GM12878 (cell line): ENCODE data around the gene VPS45.

Experiments
- CBX3 ChIP-seq: fragments of 200-600 bp; sonication (generic); IDR thresholded peaks from 2 replicates; pipeline ENCODE4 v1.6.1; 2016; ENCODE audit warnings: low read depth, borderline replicate concordance
- CBX5 ChIP-seq: sonication (generic); IDR thresholded peaks from 2 replicates; pipeline ENCODE4 v1.6.1; 2016; ENCODE audit warnings: low read depth, moderate library complexity, mild to moderate bottlenecking, inconsistent platforms
- CREB1 ChIP-seq: IDR thresholded peaks from 2 replicates; pipeline ENCODE4 v1.6.1; 2012; ENCODE audit warnings: low read depth, mild to moderate bottlenecking, inconsistent platforms
- CTCF ChIP-seq, 3 experiments: IDR thresholded peaks in 2 of 3; conservative IDR thresholded peaks in 1 of 3; 2 replicates each; pipeline ENCODE4 v1.5.1; 2011; ENCODE audit warnings: low read depth in 3 of 3, low read length in 3 of 3, mild to moderate bottlenecking in 3 of 3, control low read depth in 2 of 3, moderate library complexity in 2 of 3, inconsistent platforms in 1 of 3, mixed read lengths in 1 of 3; ENCODE audit not compliant: control insufficient read depth in 2 of 3, insufficient read depth in 1 of 3; ENCODE audit errors: extremely low read depth in 1 of 3
- EGR1 ChIP-seq, 2 experiments: IDR thresholded peaks; 1 replicate in 1 of 2; 2 replicates in 1 of 2; pipeline ENCODE4 v1.6.1; 2011 to 2012; ENCODE audit warnings: low read depth in 2 of 2, low read length in 2 of 2, borderline replicate concordance in 1 of 2, mild to moderate bottlenecking in 1 of 2, moderate library complexity in 1 of 2
- EP300 ChIP-seq, 2 experiments: fragments of 150-350 bp in 1 of 2; IDR thresholded peaks; 2 replicates each; pipeline ENCODE4 v1.6.1; 2011 to 2012; ENCODE audit warnings: low read depth in 2 of 2, low read length in 2 of 2, borderline replicate concordance in 1 of 2, improper control_type of control experiment in 1 of 2, inconsistent platforms in 1 of 2; ENCODE audit not compliant: control insufficient read depth in 1 of 2
- GATAD2B ChIP-seq: fragments of 450-650 bp; conservative IDR thresholded peaks from 2 replicates; pipeline ENCODE4 v1.6.1; 2017; ENCODE audit warnings: low read depth, mild to moderate bottlenecking, moderate library complexity
- IKZF2 ChIP-seq, 2 experiments: fragments of 450-650 bp; IDR thresholded peaks; 2 replicates each; pipeline ENCODE4 v1.6.1; 2017; ENCODE audit warnings: mild to moderate bottlenecking in 2 of 2, moderate library complexity in 2 of 2
- MTA2 ChIP-seq: fragments of 450-650 bp; IDR thresholded peaks from 2 replicates; pipeline ENCODE4 v1.6.1; 2016; ENCODE audit warnings: low read depth, mild to moderate bottlenecking, moderate library complexity
- PAX8 ChIP-seq: fragments of 450-650 bp; IDR thresholded peaks from 2 replicates; pipeline ENCODE4 v1.6.1; 2017; ENCODE audit warnings: mild to moderate bottlenecking, moderate library complexity
- POLR2AphosphoS5 ChIP-seq: IDR thresholded peaks from 2 replicates; pipeline ENCODE4 v1.6.1; 2011; ENCODE audit warnings: mild to moderate bottlenecking, low read length, inconsistent platforms
- ZNF274 ChIP-seq: IDR thresholded peaks from one replicate; pipeline ENCODE4 v1.8.0; 2011; ENCODE audit not compliant: insufficient read length, insufficient read depth
- TF ChIP-seq, protein P1 (sequence below): IDR thresholded peaks from 2 replicates; pipeline ENCODE4 v1.6.1; 2012; ENCODE audit warnings: mild to moderate bottlenecking, low read depth, low read length

- TF ChIP-seq PAX8 (no peak), CREB1 (no peak), MTA2 (peak; percentile 7; the same call in 1 of the 2 replicates), CBX5 (no peak), CBX3 (no peak), EGR1 (IDR thresholded peaks at IDR 0.05; ENCODE audit: borderline replicate concordance in 1 of 2, low read depth in 2 of 2, low read length in 2 of 2) (no peak), POLR2AphosphoS5 (peak; percentile 90; the same call in 1 of the 2 replicates), EP300 (IDR thresholded peaks at IDR 0.05; ENCODE audit: borderline replicate concordance in 1 of 2, control insufficient read depth in 1 of 2, low read depth in 2 of 2, low read length in 2 of 2) (no peak), CTCF (IDR thresholded peaks at IDR 0.05 in 2 of 3, conservative IDR thresholded peaks at IDR 0.05 in 1 of 3; ENCODE audit: control insufficient read depth in 2 of 3, extremely low read depth in 1 of 3, insufficient read depth in 1 of 3, low read depth in 3 of 3, low read length in 3 of 3) (no peak), IKZF2 (IDR thresholded peaks at IDR 0.05) (peak in 1 of 2 experiments; percentile 43; a peak in 2 of 4 replicates), GATAD2B (peak; percentile 58; the same call in 1 of the 2 replicates), ZNF274 (no peak)
- TF ChIP-seq, protein P1, sequence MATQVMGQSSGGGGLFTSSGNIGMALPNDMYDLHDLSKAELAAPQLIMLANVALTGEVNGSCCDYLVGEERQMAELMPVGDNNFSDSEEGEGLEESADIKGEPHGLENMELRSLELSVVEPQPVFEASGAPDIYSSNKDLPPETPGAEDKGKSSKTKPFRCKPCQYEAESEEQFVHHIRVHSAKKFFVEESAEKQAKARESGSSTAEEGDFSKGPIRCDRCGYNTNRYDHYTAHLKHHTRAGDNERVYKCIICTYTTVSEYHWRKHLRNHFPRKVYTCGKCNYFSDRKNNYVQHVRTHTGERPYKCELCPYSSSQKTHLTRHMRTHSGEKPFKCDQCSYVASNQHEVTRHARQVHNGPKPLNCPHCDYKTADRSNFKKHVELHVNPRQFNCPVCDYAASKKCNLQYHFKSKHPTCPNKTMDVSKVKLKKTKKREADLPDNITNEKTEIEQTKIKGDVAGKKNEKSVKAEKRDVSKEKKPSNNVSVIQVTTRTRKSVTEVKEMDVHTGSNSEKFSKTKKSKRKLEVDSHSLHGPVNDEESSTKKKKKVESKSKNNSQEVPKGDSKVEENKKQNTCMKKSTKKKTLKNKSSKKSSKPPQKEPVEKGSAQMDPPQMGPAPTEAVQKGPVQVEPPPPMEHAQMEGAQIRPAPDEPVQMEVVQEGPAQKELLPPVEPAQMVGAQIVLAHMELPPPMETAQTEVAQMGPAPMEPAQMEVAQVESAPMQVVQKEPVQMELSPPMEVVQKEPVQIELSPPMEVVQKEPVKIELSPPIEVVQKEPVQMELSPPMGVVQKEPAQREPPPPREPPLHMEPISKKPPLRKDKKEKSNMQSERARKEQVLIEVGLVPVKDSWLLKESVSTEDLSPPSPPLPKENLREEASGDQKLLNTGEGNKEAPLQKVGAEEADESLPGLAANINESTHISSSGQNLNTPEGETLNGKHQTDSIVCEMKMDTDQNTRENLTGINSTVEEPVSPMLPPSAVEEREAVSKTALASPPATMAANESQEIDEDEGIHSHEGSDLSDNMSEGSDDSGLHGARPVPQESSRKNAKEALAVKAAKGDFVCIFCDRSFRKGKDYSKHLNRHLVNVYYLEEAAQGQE = no peak
Observed at GRCh38 chr1:150159550-150159949, 92.0 kb downstream of the VPS45 start.
